ENCODE results near the gene KLB.

DNA sequence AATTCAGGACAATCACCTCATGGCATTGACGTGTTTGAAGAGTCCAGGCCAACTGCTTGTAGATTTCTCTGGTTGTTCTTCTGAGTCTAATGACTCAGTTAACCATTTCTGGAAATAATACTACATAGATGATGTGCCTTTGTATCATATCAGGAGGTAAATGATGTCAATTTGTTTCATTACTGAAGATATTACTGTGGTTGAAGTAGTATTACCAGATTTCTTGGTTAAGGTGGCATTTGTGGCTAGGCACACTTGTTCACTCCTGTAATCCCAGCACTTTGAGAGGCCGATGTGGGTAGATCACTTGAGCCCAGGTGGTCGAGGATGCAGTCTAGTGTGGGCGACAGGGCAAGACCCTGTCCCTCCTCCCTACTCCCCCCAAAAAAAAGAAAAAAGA lies 36.3 kb downstream of the KLB start:
- TF ChIP-seq ZNF274 (IDR thresholded peaks at IDR 0.05; ENCODE audit: low read depth, low read length) (no peak), SUZ12 (IDR thresholded peaks at IDR 0.05; ENCODE audit: extremely low read depth, insufficient read depth, insufficient read length) (no peak), YY1 (IDR thresholded peaks at IDR 0.05; ENCODE audit: insufficient read depth, insufficient read length) (no peak)
